ENCODE data around the gene MOCS3. TPM values are rescaled to one million over a fixed set of nuclear protein-coding genes. Genes with fewer than 3 reads are reported as not detected.

MOCS3 gene
- total and polyA plus RNA-seq, 2 of the 4 experiments (the other 2 are of a cell fraction) = 3.3 to 9.9 TPM

- H3K4me1 ChIP-seq (ENCODE audit: control insufficient read depth, insufficient read depth, low read length) = peaks cover 22% of the 10 kb centered on the region
- peaks cover 3% of the 10 kb centered on the region; the same call in 1 of the 2 replicates for H4K20me1 ChIP-seq (ENCODE audit: insufficient read depth, low read length)
- DNase-seq (no peak), ATAC-seq (ENCODE audit: low read depth) (no peak)
- H3K36me3 ChIP-seq (ENCODE audit: control insufficient read depth, insufficient read depth, low read length) = no peaks in the 10 kb centered on the region
- ChIA-PET CTCF (no interaction called here), POLR2A (ENCODE audit: unreplicated experiment) (no interaction called here)
- BruUV-seq (replicated peaks) = no TSS peak
- H4K5ac ChIP-seq (ENCODE audit: low read depth, low read length) = no peak overlapping the region
- TF ChIP-seq CEBPB (IDR thresholded peaks at IDR 0.05; ENCODE audit: low read depth, low read length) = no peak
- TF ChIP-seq MAFK (IDR thresholded peaks at IDR 0.05; ENCODE audit: low read depth, low read length) = no peak
- no peak for TF ChIP-seq RAD21 (IDR thresholded peaks at IDR 0.05; ENCODE audit: low read length)
- TF ChIP-seq FOS (IDR thresholded peaks at IDR 0.05; ENCODE audit: low read depth, low read length) = no peak
- TF ChIP-seq MXI1 (IDR thresholded peaks at IDR 0.05; ENCODE audit: borderline replicate concordance, low read depth, low read length) = no peak
- TF ChIP-seq SMC3 (IDR thresholded peaks at IDR 0.05; ENCODE audit: low read depth, low read length) = no peak
- TF ChIP-seq CTCF (conservative IDR thresholded peaks at IDR 0.05; ENCODE audit: low read depth, low read length) = no peak
- no peak for TF ChIP-seq POLR2A (IDR thresholded peaks at IDR 0.05; ENCODE audit: low read depth, low read length)
- TF ChIP-seq MAZ (IDR thresholded peaks at IDR 0.05; ENCODE audit: borderline replicate concordance, low read depth, low read length) = no peak
- H3K18ac ChIP-seq (ENCODE audit: low read depth, low read length) = no peak overlapping the region
- H3K4me2 ChIP-seq (ENCODE audit: low read depth, low read length) = no peak overlapping the region
- peak overlapping the region; percentile 34 for H2AFZ ChIP-seq (replicated peaks; ENCODE audit: low read length, poor library complexity)
- H3K23ac ChIP-seq (ENCODE audit: low read depth, low read length) = 0 out of 2 replicates have a peak overlapping the region, but pooled peaks have one; percentile 5
- peak overlapping the region; percentile 30; the same call in 1 of the 2 replicates for H3K4ac ChIP-seq (ENCODE audit: low read depth, low read length)
- no peak overlapping the region for H4K91ac ChIP-seq (ENCODE audit: insufficient read depth, low read depth, low read length)
- H3K4me3 ChIP-seq (ENCODE audit: insufficient read depth, low read depth, low read length) = no peak overlapping the region
- H3K56ac ChIP-seq (ENCODE audit: extremely low read depth, insufficient read depth, low read length) = no peak overlapping the region
- H2AK9ac ChIP-seq (replicated peaks; ENCODE audit: low read depth, low read length, poor library complexity) = no peak overlapping the region
- peaks cover 19% of the 10 kb centered on the region for H3K9me1 ChIP-seq (ENCODE audit: insufficient read depth, low read length)
- H3K9me3 ChIP-seq (ENCODE audit: control insufficient read depth, insufficient read depth, low read length) = 0 out of 2 replicates have a peak, but pooled peaks cover 2% of the 10 kb centered on the region
- no peak overlapping the region for H3K14ac ChIP-seq (replicated peaks; ENCODE audit: low read depth, low read length)
- no peak overlapping the region for H3K9ac ChIP-seq (ENCODE audit: low read depth, low read length)
- H3K27ac ChIP-seq (ENCODE audit: insufficient read depth, low read length) = no peak overlapping the region
- peak overlapping the region; percentile 26; the same call in 1 of the 2 replicates for H2BK20ac ChIP-seq (ENCODE audit: low read depth, low read length)
- in situ Hi-C loops (cut with MboI; ENCODE audit: low sequenced_read_pairs) = loop anchor here (25.0 kb wide), 2 partner anchors 785 to 1110 kb away; partner anchors contain the start of gene ATP9A
- no peaks in the 10 kb centered on the region for H3K27me3 ChIP-seq (ENCODE audit: control insufficient read depth, insufficient read depth, low read length)
- peak overlapping the region; percentile 17; the same call in 2 of the 3 replicates for H2BK15ac ChIP-seq (ENCODE audit: low read depth, low read length)
- peaks cover 0 to 15% of the 10 kb centered on the region in 2 experiments; a peak in 1 of 4 replicates for H3K79me1 ChIP-seq (ENCODE audit: low read depth in 1 of 2, low read length in 2 of 2)
- dilution Hi-C loops (cut with HindIII; ENCODE audit: low sequenced_read_pairs, unreplicated experiment) = no loop called here
- intact Hi-C loops (cut with micrococcal nuclease) = no loop called here
- peak overlapping the region; percentile 70 for H2AK5ac ChIP-seq (ENCODE audit: low read depth, low read length)
- WGBS, 2 experiments (ENCODE audit: extremely low coverage in 2 of 2, insufficient read length in 1 of 2) = 63% methylated on average over 8 of the region's 20 CpGs; no CpG with 5 or more reads in 1 of the 2 experiments
- H2BK120ac ChIP-seq (ENCODE audit: low read depth, low read length) = peak overlapping the region; percentile 42; the same call in 1 of the 2 replicates
- H4K8ac ChIP-seq (ENCODE audit: low read depth in 2 of 2, low read length in 2 of 2) = no peak overlapping the region; a peak in 1 of 4 replicates
- H2BK5ac ChIP-seq (ENCODE audit: low read depth, low read length, poor library complexity, severe bottlenecking) = no peak overlapping the region
Observed at GRCh38 chr20:50977066-50978021, 18.7 kb downstream of the MOCS3 start.
